CD14-positive monocyte (primary cell): ENCODE data around the gene NTN3. TPM values are rescaled to one million over a fixed set of nuclear protein-coding genes. Genes with fewer than 3 reads are reported as not detected.

Experiments used
- DNase-seq, 3 donors: peaks; one replicate each; pipeline ENCODE4 v3.0.0-alpha.2; 2011 to 2022
- H2AFZ ChIP-seq: 2 replicates; pipeline ENCODE4 v1.6.0; 2012; ENCODE audit warnings: mild to moderate bottlenecking, low read depth, low read length, inconsistent platforms; ENCODE audit not compliant: insufficient read depth, poor library complexity, severe bottlenecking
- H3K27ac ChIP-seq, 2 donors: 1 replicate in 1 of 2; 2 replicates in 1 of 2; pipeline ENCODE4 v1.5.1; 2012 to 2013; ENCODE audit warnings: low read length in 2 of 2, control low read depth in 1 of 2, inconsistent platforms in 1 of 2, low read depth in 1 of 2, mild to moderate bottlenecking in 1 of 2
- H3K27me3 ChIP-seq, 2 donors: one replicate each; pipeline versions ENCODE4 v1.6.0 to v1.6.1; 2011 to 2013; ENCODE audit warnings: low read length in 2 of 2; ENCODE audit not compliant: control insufficient read depth in 2 of 2, insufficient read depth in 2 of 2
- H3K36me3 ChIP-seq, 2 donors: replicated peaks in 1 of 2; 1 replicate in 1 of 2; 2 replicates in 1 of 2; pipeline versions ENCODE4 v1.5.1 to v1.6.1; 2012 to 2013; ENCODE audit warnings: low read length in 2 of 2, control low read depth in 1 of 2, inconsistent platforms in 1 of 2, mild to moderate bottlenecking in 1 of 2; ENCODE audit not compliant: insufficient read depth in 2 of 2, control insufficient read depth in 1 of 2
- H3K4me1 ChIP-seq, 2 donors: 1 replicate in 1 of 2; 2 replicates in 1 of 2; pipeline versions ENCODE4 v1.5.1 to v1.6.1; 2012 to 2013; ENCODE audit warnings: low read length in 2 of 2, control low read depth in 1 of 2, inconsistent platforms in 1 of 2, mild to moderate bottlenecking in 1 of 2, moderate library complexity in 1 of 2; ENCODE audit not compliant: insufficient read depth in 2 of 2, control insufficient read depth in 1 of 2
- H3K4me2 ChIP-seq: replicated peaks from 2 replicates; pipeline ENCODE3; 2012; ENCODE audit warnings: low read length, moderate library complexity, mild to moderate bottlenecking; ENCODE audit not compliant: poor library complexity, severe bottlenecking; ENCODE audit errors: extremely low read depth
- H3K4me3 ChIP-seq, 3 experiments: fragments of 200-600 bp in 1 of 3; sonication (generic) in 1 of 3; replicated peaks in 1 of 3; 1 replicate in 2 of 3; 2 replicates in 1 of 3; pipeline ENCODE4 v1.5.1; 2011 to 2013; ENCODE audit warnings: low read length in 3 of 3, mild to moderate bottlenecking in 3 of 3, control low read depth in 2 of 3, low read depth in 2 of 3, inconsistent platforms in 1 of 3, moderate library complexity in 1 of 3
- H3K79me2 ChIP-seq: 2 replicates; pipeline ENCODE4 v1.6.0; 2012; ENCODE audit warnings: mild to moderate bottlenecking, control low read depth, inconsistent platforms, low read length, moderate library complexity; ENCODE audit not compliant: insufficient read depth
- H3K9ac ChIP-seq: 2 replicates; pipeline ENCODE4 v1.6.0; 2017; ENCODE audit warnings: low read length, mild to moderate bottlenecking; ENCODE audit not compliant: insufficient read depth, poor library complexity, severe bottlenecking
- H3K9me3 ChIP-seq, 2 donors: replicated peaks in 1 of 2; 1 replicate in 1 of 2; 2 replicates in 1 of 2; pipeline versions ENCODE4 v1.5.1 to v1.6.1; 2012 to 2013; ENCODE audit warnings: low read length in 2 of 2, control low read depth in 1 of 2; ENCODE audit not compliant: control insufficient read depth in 1 of 2, insufficient read depth in 1 of 2
- H4K20me1 ChIP-seq: 2 replicates; pipeline ENCODE4 v1.6.0; 2012; ENCODE audit warnings: mild to moderate bottlenecking, low read length, control low read depth, moderate library complexity; ENCODE audit not compliant: insufficient read depth
- H3K27ac Mint-ChIP-seq, 7 donors: one replicate each; pipeline ENCODE4 v1.8.0; 2020; ENCODE audit warnings: mild to moderate bottlenecking in 7 of 7, mixed read lengths in 7 of 7, moderate library complexity in 6 of 7, inconsistent platforms in 2 of 7
- H3K27me3 Mint-ChIP-seq, 3 donors: one replicate each; pipeline ENCODE4 v1.8.0; 2021 to 2022; ENCODE audit warnings: low read depth in 3 of 3, mild to moderate bottlenecking in 3 of 3, mixed read lengths in 3 of 3, moderate library complexity in 3 of 3, inconsistent platforms in 1 of 3
- H3K36me3 Mint-ChIP-seq, 2 donors: one replicate each; pipeline ENCODE4 v1.8.0; 2020; ENCODE audit warnings: mixed read lengths in 2 of 2, inconsistent platforms in 1 of 2, mild to moderate bottlenecking in 1 of 2
- H3K4me1 Mint-ChIP-seq: one replicate; pipeline ENCODE4 v1.8.0; 2020; ENCODE audit warnings: mild to moderate bottlenecking, mixed read lengths
- H3K4me3 Mint-ChIP-seq, 2 donors: one replicate each; pipeline ENCODE4 v1.8.0; 2020; ENCODE audit warnings: mild to moderate bottlenecking in 2 of 2, mixed read lengths in 2 of 2, moderate library complexity in 1 of 2
- H3K9me3 Mint-ChIP-seq, 7 donors: one replicate each; pipeline ENCODE4 v1.8.0; 2020 to 2022; ENCODE audit warnings: mixed read lengths in 7 of 7, mild to moderate bottlenecking in 6 of 7, moderate library complexity in 6 of 7, inconsistent platforms in 2 of 7
- CTCF ChIP-seq: fragments of 200-600 bp; IDR thresholded peaks from one replicate; pipeline ENCODE4 v1.8.0; 2022; ENCODE audit warnings: antibody characterized with exemption, mild to moderate bottlenecking
- WGBS: methylation state at CpG from one replicate; pipeline ENCODE4 v1.1.5; 2013; ENCODE audit warnings: missing lambda C conversion rate; ENCODE audit not compliant: insufficient coverage; 5-methylcytosine and 5-hydroxymethylcytosine counted together
- intact Hi-C, 2 donors: fragments of 100-400 bp; cut with micrococcal nuclease; formaldehyde crosslinking; loops; one replicate each; pipeline versions ENCODE4 v1.15.0 to v1.15.1; 2023
- polyA plus RNA-seq, 3 donors: library from polyadenylated mRNA; depleted of rRNA in 1 of 3; unstranded in 2 of 3; stranded (reverse) in 1 of 3; fragments of 300-500 nt in 2 of 3; fragments of >200 nt in 1 of 3; fragmentation: Illumina TruSeq in 2 of 3; gene quantifications; 1 replicate in 2 of 3; 2 replicates in 1 of 3; pipeline ENCODE4 v1.2.3, GENCODE V29; 2012 to 2021

The NTN3 gene
- polyA plus RNA-seq, 3 donors, result not detected

- peaks cover 64 to 97% of the 10 kb centered on the region in 2 donors for H3K36me3 Mint-ChIP-seq
- no peaks in the 10 kb centered on the region for H3K4me1 ChIP-seq
- H3K9me3 ChIP-seq, result no peaks in the 10 kb centered on the region
- H3K27ac Mint-ChIP-seq, result peak overlapping the region in 3 of 7 donors; percentile 23 to 34 (median 30)
- no peak for TF ChIP-seq CTCF
- no peaks in the 10 kb centered on the region for H3K27me3 Mint-ChIP-seq
- no peak overlapping the region for H3K4me2 ChIP-seq
- peaks cover 3% of the 10 kb centered on the region for H3K79me2 ChIP-seq
- no peaks in the 10 kb centered on the region for H3K27me3 ChIP-seq
- no CpG with 5 or more reads among the region's 8 CpGs for WGBS
- no peak overlapping the region for H3K4me3 Mint-ChIP-seq
- DNase-seq, result no peak
- intact Hi-C loops, result no loop called here
- H3K9me3 Mint-ChIP-seq, result no peaks in the 10 kb centered on the region
- H2AFZ ChIP-seq, result no peak overlapping the region
- no peaks in the 10 kb centered on the region for H4K20me1 ChIP-seq
- H3K4me3 ChIP-seq, result no peak overlapping the region
- H3K36me3 ChIP-seq, result peaks cover 79 to 95% of the 10 kb centered on the region in 2 donors
- H3K9ac ChIP-seq, result no peak overlapping the region
- H3K27ac ChIP-seq, result no peak overlapping the region
- no peaks in the 10 kb centered on the region for H3K4me1 Mint-ChIP-seq
These were observed 18.4 kb upstream of the NTN3 start for GRCh38 chr16:2452650-2453049.

- no peaks in the 10 kb centered on the region for H3K9me3 Mint-ChIP-seq
- DNase-seq, result no peak
- no peak overlapping the region for H3K4me3 Mint-ChIP-seq
- Histone ChIP-seq H3K27ac (no peak overlapping the region), H3K36me3 (peaks cover 61 to 73% of the 10 kb centered on the region in 2 donors), H2AFZ (no peak overlapping the region), H3K9ac (no peak overlapping the region), H3K4me2 (no peak overlapping the region), H3K9me3 (no peaks in the 10 kb centered on the region), H3K4me3 (no peak overlapping the region), H3K27me3 (no peaks in the 10 kb centered on the region), H3K4me1 (peaks cover 7 to 15% of the 10 kb centered on the region in 2 donors), H4K20me1 (no peaks in the 10 kb centered on the region), H3K79me2 (no peaks in the 10 kb centered on the region)
- peaks cover 48 to 75% of the 10 kb centered on the region in 2 donors for H3K36me3 Mint-ChIP-seq
- H3K27ac Mint-ChIP-seq, result no peak overlapping the region
- no peaks in the 10 kb centered on the region for H3K27me3 Mint-ChIP-seq
- no peak for TF ChIP-seq CTCF
- WGBS, result 98% methylated on average over 22 of the region's 28 CpGs
- intact Hi-C loops, result no loop called here
- peaks cover 10% of the 10 kb centered on the region for H3K4me1 Mint-ChIP-seq
These were observed 15.8 kb upstream of the NTN3 start for GRCh38 chr16:2455081-2455845.
